Liver (tissue), 9 donors: ENCODE measurements around the gene SLC25A39. TPM values are rescaled to one million over a fixed set of nuclear protein-coding genes. Genes with fewer than 3 reads are reported as not detected.

Experiments used
- DNase-seq: peaks from one replicate; pipeline ENCODE4 v3.0.0-alpha.2; 2017; ENCODE audit warnings: low spot score
- H3K27ac ChIP-seq, 2 donors: one replicate each; pipeline ENCODE4 v1.7.0; 2013; ENCODE audit warnings: inconsistent platforms in 2 of 2, low read length in 2 of 2, control low read depth in 1 of 2, low read depth in 1 of 2, mild to moderate bottlenecking in 1 of 2
- H3K27me3 ChIP-seq, 4 donors: one replicate each; pipeline versions ENCODE4 v1.6.1 to v1.7.0; 2013; ENCODE audit warnings: low read length in 3 of 4, inconsistent platforms in 1 of 4, mild to moderate bottlenecking in 1 of 4, moderate library complexity in 1 of 4; ENCODE audit not compliant: control insufficient read depth in 4 of 4, insufficient read depth in 4 of 4
- H3K36me3 ChIP-seq, 4 donors: one replicate each; pipeline versions ENCODE4 v1.6.1 to v1.7.0; 2013; ENCODE audit warnings: low read length in 3 of 4, mild to moderate bottlenecking in 3 of 4, low read depth in 1 of 4, moderate library complexity in 1 of 4; ENCODE audit not compliant: control insufficient read depth in 4 of 4, insufficient read depth in 3 of 4
- H3K4me1 ChIP-seq, 4 donors: one replicate each; pipeline versions ENCODE4 v1.6.1 to v1.7.0; 2013; ENCODE audit warnings: low read length in 3 of 4, mild to moderate bottlenecking in 3 of 4, moderate library complexity in 1 of 4; ENCODE audit not compliant: control insufficient read depth in 4 of 4, insufficient read depth in 4 of 4
- H3K4me3 ChIP-seq, 3 donors: one replicate each; pipeline versions ENCODE4 v1.6.1 to v1.7.0; 2013; ENCODE audit warnings: low read length in 3 of 3, control low read depth in 1 of 3, low read depth in 1 of 3, mild to moderate bottlenecking in 1 of 3
- H3K9ac ChIP-seq, 2 donors: one replicate each; pipeline ENCODE4 v1.7.0; 2013; ENCODE audit warnings: low read length in 2 of 2, mild to moderate bottlenecking in 2 of 2, moderate library complexity in 2 of 2, control low read depth in 1 of 2, low read depth in 1 of 2
- H3K9me3 ChIP-seq, 4 donors: one replicate each; pipeline versions ENCODE4 v1.6.1 to v1.7.0; 2013; ENCODE audit warnings: low read length in 3 of 4; ENCODE audit not compliant: control insufficient read depth in 4 of 4
- EGR1 ChIP-seq, 2 donors: IDR thresholded peaks; 2 replicates each; pipeline ENCODE4 v1.6.1; 2016 to 2018; ENCODE audit warnings: antibody characterized with exemption in 2 of 2, low read depth in 2 of 2
- FOXA1 ChIP-seq: IDR thresholded peaks from 2 replicates; pipeline ENCODE4 v1.6.1; 2016; ENCODE audit warnings: antibody characterized with exemption
- FOXA2 ChIP-seq: IDR thresholded peaks from 2 replicates; pipeline ENCODE4 v1.6.1; 2016; ENCODE audit warnings: antibody characterized with exemption
- GABPA ChIP-seq, 2 donors: IDR thresholded peaks in 1 of 2; conservative IDR thresholded peaks in 1 of 2; 2 replicates each; pipeline ENCODE4 v1.6.1; 2016; ENCODE audit warnings: antibody characterized with exemption in 2 of 2, mild to moderate bottlenecking in 1 of 2, moderate library complexity in 1 of 2
- HNF4A ChIP-seq, 2 donors: conservative IDR thresholded peaks; 2 replicates each; pipeline ENCODE4 v1.6.1; 2016; ENCODE audit warnings: antibody characterized with exemption in 2 of 2, mild to moderate bottlenecking in 2 of 2
- HNF4G ChIP-seq: IDR thresholded peaks from 2 replicates; pipeline ENCODE4 v1.6.1; 2016; ENCODE audit warnings: antibody characterized with exemption
- JUND ChIP-seq, 2 donors: IDR thresholded peaks; 2 replicates each; pipeline ENCODE4 v1.6.1; 2016; ENCODE audit warnings: antibody characterized with exemption in 2 of 2
- NR2F2 ChIP-seq: IDR thresholded peaks from 2 replicates; pipeline ENCODE4 v1.6.1; 2016; ENCODE audit warnings: antibody characterized with exemption
- RAD21 ChIP-seq, 2 donors: IDR thresholded peaks; 2 replicates each; pipeline ENCODE4 v1.6.1; 2016; ENCODE audit warnings: antibody characterized with exemption in 2 of 2, mild to moderate bottlenecking in 2 of 2
- RXRA ChIP-seq, 2 donors: IDR thresholded peaks; 2 replicates each; pipeline ENCODE4 v1.6.1; 2017 to 2018; ENCODE audit warnings: antibody characterized with exemption in 2 of 2, mild to moderate bottlenecking in 1 of 2
- SP1 ChIP-seq: IDR thresholded peaks from 2 replicates; pipeline ENCODE4 v1.6.1; 2018; ENCODE audit warnings: antibody characterized with exemption, mild to moderate bottlenecking
- TAF1 ChIP-seq: conservative IDR thresholded peaks from 2 replicates; pipeline ENCODE4 v1.6.1; 2016; ENCODE audit warnings: antibody characterized with exemption, mild to moderate bottlenecking
- YY1 ChIP-seq: IDR thresholded peaks from 2 replicates; pipeline ENCODE4 v1.6.1; 2016; ENCODE audit warnings: antibody characterized with exemption, mild to moderate bottlenecking
- WGBS: extraction: QIAGEN DNeasy Blood & Tissue Kit; methylation state at CpG from one replicate; pipeline ENCODE4 v1.1.7; 2013; 5-methylcytosine and 5-hydroxymethylcytosine counted together
- polyA plus RNA-seq, 2 donors: library from polyadenylated mRNA; stranded (reverse) in 1 of 2; unstranded in 1 of 2; fragments of 200-250 nt in 1 of 2; fragments of >200 nt in 1 of 2; fragmentation: Nextera tagmentation in 1 of 2; extraction: Ambion mirVana in 1 of 2; gene quantifications; one replicate each; pipeline versions ENCODE4 v1.2.1 to v1.2.3, GENCODE V29; 2013 to 2015
- total RNA-seq, 2 donors: library from RNA; depleted of rRNA; stranded (reverse); fragments of >200 nt; gene quantifications; one replicate each; pipeline ENCODE4 v1.2.3, GENCODE V29; 2014
- TF ChIP-seq, protein P1 (sequence below): IDR thresholded peaks from 2 replicates; pipeline ENCODE4 v1.6.1; 2016; ENCODE audit warnings: antibody characterized with exemption
- TF ChIP-seq, protein P2 (sequence below): IDR thresholded peaks from 2 replicates; pipeline ENCODE4 v1.6.1; 2016; ENCODE audit warnings: antibody characterized with exemption
- TF ChIP-seq, protein P3 (sequence below): IDR thresholded peaks from 2 replicates; pipeline ENCODE4 v1.6.1; 2016; ENCODE audit warnings: antibody characterized with exemption, mild to moderate bottlenecking
- TF ChIP-seq, protein P4 (sequence below): fragments of 150-350 bp; IDR thresholded peaks from 2 replicates; pipeline ENCODE4 v1.5.1; 2017; ENCODE audit warnings: improper control_type of control experiment, low read depth, low read length; ENCODE audit not compliant: missing input control
- TF ChIP-seq, protein P5 (sequence below): IDR thresholded peaks from 2 replicates; pipeline ENCODE4 v1.6.1; 2016; ENCODE audit warnings: antibody characterized with exemption
- donor health status: healthy.
- donor health status: healthy.
- donor health status: healthy.
- donor health status: healthy.
- donor health status: healthy.

SLC25A39 gene
- total and polyA plus RNA-seq, 4 donors: 62.0 to 395 (median 83.8) TPM

DNA sequence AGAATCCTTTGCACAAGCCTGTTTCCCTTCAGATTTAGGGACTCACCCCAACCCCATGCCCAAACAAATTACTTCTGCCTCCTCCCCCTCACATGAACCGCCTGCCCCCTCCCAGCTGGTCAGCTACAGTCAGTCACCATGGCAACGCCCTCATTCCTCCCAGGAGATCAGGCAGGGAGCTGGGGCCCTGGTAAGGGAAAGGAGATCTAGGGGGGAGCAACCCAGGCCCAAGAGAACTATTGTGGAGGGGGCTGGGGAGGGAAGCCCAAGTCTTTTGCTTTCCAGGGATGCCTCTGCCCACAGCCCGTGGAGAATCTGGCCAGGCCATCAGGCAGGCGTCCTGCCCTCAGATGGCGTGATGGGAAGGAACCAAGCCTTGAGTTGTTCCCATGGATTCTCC lies 36.2 kb upstream of the SLC25A39 start:
- no peak for DNase-seq
- no peak overlapping the region for H3K27ac ChIP-seq
- no peaks in the 10 kb centered on the region for H3K36me3 ChIP-seq
- H3K4me1 ChIP-seq: peaks cover 6 to 12% (median 8%) of the 10 kb centered on the region in 4 donors
- H3K4me3 ChIP-seq: no peak overlapping the region
- no peaks in the 10 kb centered on the region for H3K27me3 ChIP-seq
- no peak overlapping the region for H3K9ac ChIP-seq
- no peaks in the 10 kb centered on the region for H3K9me3 ChIP-seq
- WGBS: 69% methylated on average over 5 of the region's 5 CpGs
- no peak for TF ChIP-seq HNF4A (conservative IDR thresholded peaks at IDR 0.05)
- no peak for TF ChIP-seq NR2F2
- TF ChIP-seq, protein P1, sequence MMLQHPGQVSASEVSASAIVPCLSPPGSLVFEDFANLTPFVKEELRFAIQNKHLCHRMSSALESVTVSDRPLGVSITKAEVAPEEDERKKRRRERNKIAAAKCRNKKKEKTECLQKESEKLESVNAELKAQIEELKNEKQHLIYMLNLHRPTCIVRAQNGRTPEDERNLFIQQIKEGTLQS: no peak
- no peak for TF ChIP-seq RAD21 (IDR thresholded peaks at IDR 0.05)
- no peak for TF ChIP-seq FOXA2
- no peak for TF ChIP-seq FOXA1
- TF ChIP-seq, protein P2, sequence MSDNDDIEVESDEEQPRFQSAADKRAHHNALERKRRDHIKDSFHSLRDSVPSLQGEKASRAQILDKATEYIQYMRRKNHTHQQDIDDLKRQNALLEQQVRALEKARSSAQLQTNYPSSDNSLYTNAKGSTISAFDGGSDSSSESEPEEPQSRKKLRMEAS: no peak

DNA sequence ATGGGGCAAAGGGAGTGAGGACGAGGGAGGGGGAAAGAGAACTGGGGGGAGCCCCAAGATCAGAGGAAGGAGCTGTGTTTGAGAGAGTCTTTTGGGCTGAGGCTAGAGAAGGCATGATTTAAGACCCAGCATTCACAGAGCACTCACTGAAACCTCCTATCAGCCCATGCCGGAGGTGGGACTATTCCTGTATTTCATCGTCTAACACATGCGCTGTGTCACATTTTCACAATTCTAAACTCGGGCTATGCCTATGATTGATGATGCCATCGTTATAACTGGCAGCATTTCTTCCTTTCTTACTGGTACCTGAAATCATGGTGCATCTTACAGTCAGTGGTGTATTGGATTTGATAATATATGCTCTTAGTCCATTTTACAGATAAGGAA lies 35.5 kb upstream of the SLC25A39 start:
- DNase-seq: no peak
- WGBS: 70% methylated on average over 6 of the region's 6 CpGs
- Histone ChIP-seq H3K27me3 (no peaks in the 10 kb centered on the region), H3K4me1 (peaks cover 6 to 12% (median 8%) of the 10 kb centered on the region in 4 donors), H3K36me3 (no peaks in the 10 kb centered on the region), H3K9me3 (no peaks in the 10 kb centered on the region), H3K9ac (no peak overlapping the region), H3K4me3 (no peak overlapping the region), H3K27ac (no peak overlapping the region)
- TF ChIP-seq, protein P3, sequence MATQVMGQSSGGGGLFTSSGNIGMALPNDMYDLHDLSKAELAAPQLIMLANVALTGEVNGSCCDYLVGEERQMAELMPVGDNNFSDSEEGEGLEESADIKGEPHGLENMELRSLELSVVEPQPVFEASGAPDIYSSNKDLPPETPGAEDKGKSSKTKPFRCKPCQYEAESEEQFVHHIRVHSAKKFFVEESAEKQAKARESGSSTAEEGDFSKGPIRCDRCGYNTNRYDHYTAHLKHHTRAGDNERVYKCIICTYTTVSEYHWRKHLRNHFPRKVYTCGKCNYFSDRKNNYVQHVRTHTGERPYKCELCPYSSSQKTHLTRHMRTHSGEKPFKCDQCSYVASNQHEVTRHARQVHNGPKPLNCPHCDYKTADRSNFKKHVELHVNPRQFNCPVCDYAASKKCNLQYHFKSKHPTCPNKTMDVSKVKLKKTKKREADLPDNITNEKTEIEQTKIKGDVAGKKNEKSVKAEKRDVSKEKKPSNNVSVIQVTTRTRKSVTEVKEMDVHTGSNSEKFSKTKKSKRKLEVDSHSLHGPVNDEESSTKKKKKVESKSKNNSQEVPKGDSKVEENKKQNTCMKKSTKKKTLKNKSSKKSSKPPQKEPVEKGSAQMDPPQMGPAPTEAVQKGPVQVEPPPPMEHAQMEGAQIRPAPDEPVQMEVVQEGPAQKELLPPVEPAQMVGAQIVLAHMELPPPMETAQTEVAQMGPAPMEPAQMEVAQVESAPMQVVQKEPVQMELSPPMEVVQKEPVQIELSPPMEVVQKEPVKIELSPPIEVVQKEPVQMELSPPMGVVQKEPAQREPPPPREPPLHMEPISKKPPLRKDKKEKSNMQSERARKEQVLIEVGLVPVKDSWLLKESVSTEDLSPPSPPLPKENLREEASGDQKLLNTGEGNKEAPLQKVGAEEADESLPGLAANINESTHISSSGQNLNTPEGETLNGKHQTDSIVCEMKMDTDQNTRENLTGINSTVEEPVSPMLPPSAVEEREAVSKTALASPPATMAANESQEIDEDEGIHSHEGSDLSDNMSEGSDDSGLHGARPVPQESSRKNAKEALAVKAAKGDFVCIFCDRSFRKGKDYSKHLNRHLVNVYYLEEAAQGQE: no peak
- TF ChIP-seq FOXA1 (no peak), RXRA (IDR thresholded peaks at IDR 0.05) (no peak), HNF4A (conservative IDR thresholded peaks at IDR 0.05) (no peak), YY1 (no peak), TAF1 (no peak), GABPA (IDR thresholded peaks at IDR 0.05 in 1 of 2, conservative IDR thresholded peaks at IDR 0.05 in 1 of 2) (no peak), RAD21 (IDR thresholded peaks at IDR 0.05) (no peak), JUND (IDR thresholded peaks at IDR 0.05) (no peak), SP1 (no peak), HNF4G (no peak), FOXA2 (no peak), EGR1 (IDR thresholded peaks at IDR 0.05; ENCODE audit: low read depth in 2 of 2) (no peak), NR2F2 (no peak)
- TF ChIP-seq, protein P2: no peak
- TF ChIP-seq, protein P4, sequence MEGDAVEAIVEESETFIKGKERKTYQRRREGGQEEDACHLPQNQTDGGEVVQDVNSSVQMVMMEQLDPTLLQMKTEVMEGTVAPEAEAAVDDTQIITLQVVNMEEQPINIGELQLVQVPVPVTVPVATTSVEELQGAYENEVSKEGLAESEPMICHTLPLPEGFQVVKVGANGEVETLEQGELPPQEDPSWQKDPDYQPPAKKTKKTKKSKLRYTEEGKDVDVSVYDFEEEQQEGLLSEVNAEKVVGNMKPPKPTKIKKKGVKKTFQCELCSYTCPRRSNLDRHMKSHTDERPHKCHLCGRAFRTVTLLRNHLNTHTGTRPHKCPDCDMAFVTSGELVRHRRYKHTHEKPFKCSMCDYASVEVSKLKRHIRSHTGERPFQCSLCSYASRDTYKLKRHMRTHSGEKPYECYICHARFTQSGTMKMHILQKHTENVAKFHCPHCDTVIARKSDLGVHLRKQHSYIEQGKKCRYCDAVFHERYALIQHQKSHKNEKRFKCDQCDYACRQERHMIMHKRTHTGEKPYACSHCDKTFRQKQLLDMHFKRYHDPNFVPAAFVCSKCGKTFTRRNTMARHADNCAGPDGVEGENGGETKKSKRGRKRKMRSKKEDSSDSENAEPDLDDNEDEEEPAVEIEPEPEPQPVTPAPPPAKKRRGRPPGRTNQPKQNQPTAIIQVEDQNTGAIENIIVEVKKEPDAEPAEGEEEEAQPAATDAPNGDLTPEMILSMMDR: no peak
- TF ChIP-seq, protein P1: no peak
- TF ChIP-seq, protein P5, sequence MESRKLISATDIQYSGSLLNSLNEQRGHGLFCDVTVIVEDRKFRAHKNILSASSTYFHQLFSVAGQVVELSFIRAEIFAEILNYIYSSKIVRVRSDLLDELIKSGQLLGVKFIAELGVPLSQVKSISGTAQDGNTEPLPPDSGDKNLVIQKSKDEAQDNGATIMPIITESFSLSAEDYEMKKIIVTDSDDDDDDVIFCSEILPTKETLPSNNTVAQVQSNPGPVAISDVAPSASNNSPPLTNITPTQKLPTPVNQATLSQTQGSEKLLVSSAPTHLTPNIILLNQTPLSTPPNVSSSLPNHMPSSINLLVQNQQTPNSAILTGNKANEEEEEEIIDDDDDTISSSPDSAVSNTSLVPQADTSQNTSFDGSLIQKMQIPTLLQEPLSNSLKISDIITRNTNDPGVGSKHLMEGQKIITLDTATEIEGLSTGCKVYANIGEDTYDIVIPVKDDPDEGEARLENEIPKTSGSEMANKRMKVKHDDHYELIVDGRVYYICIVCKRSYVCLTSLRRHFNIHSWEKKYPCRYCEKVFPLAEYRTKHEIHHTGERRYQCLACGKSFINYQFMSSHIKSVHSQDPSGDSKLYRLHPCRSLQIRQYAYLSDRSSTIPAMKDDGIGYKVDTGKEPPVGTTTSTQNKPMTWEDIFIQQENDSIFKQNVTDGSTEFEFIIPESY: no peak
